Stimulated activated naive CD8-positive, alpha-beta T cell treated with anti-CD3 and anti-CD28 coated beads, Interleukin-15, Interleukin-2, amounts not matched to agents 100 U/mL and 50 U/mL, for 24 hours (primary cell): Measurements from ENCODE around the gene PRKCA.

Source experiments
- ATAC-seq: fragments of 150-1000 bp; cut with Tn5 transposase; one replicate; pipeline ENCODE4 v1.10.0; 2021
- DNase-seq: peaks from one replicate; pipeline ENCODE4 v3.0.0; 2021

Gene PRKCA

GRCh38 chr17:66655461-66655860 is 353.0 kb downstream of the PRKCA start:
- no peak for ATAC-seq
- no peak for DNase-seq

- ATAC-seq = peak; percentile 90
Observed at GRCh38 chr17:66655861-66656260, 353.4 kb downstream of the PRKCA start.

GRCh38 chr17:66661411-66662256 is 359.2 kb downstream of the PRKCA start:
- ATAC-seq (no peak), DNase-seq (no peak)

More at GRCh38 chr17:66655861-66656260, 353.4 kb downstream of the PRKCA start:
- DNase-seq = peak; percentile 66

- no peak for DNase-seq
Observed at GRCh38 chr17:66662496-66662895, 360.1 kb downstream of the PRKCA start.

GRCh38 chr17:66663041-66663606 is 360.7 kb downstream of the PRKCA start:
- no peak for DNase-seq
- ATAC-seq = no peak

More at GRCh38 chr17:66662496-66662895, 360.1 kb downstream of the PRKCA start:
- no peak for ATAC-seq

- ATAC-seq (no peak), DNase-seq (no peak)
Observed at GRCh38 chr17:66664336-66664735, 361.9 kb downstream of the PRKCA start.

GRCh38 chr17:66665194-66665593 is 362.8 kb downstream of the PRKCA start:
- DNase-seq (no peak), ATAC-seq (no peak)

GRCh38 chr17:66667090-66667489 is 364.7 kb downstream of the PRKCA start:
- DNase-seq (no peak), ATAC-seq (peak; percentile 35)

- peak; percentile 59 for DNase-seq
- peak; percentile 91 for ATAC-seq
Observed at GRCh38 chr17:66667491-66668030, 365.1 kb downstream of the PRKCA start.

- DNase-seq (no peak), ATAC-seq (no peak)
Observed at GRCh38 chr17:66670206-66670605, 367.8 kb downstream of the PRKCA start.

- no peak for DNase-seq
- ATAC-seq = no peak
Observed at GRCh38 chr17:66671156-66671555, 368.7 kb downstream of the PRKCA start.

GRCh38 chr17:66673668-66674276 is 371.4 kb downstream of the PRKCA start:
- peak; percentile 39 for DNase-seq
- ATAC-seq = peak; percentile 62

GRCh38 chr17:66675273-66675990 is 373.0 kb downstream of the PRKCA start:
- DNase-seq (no peak), ATAC-seq (no peak)

GRCh38 chr17:66675991-66676371 is 373.6 kb downstream of the PRKCA start:
- no peak for DNase-seq
- ATAC-seq = no peak

- DNase-seq (no peak), ATAC-seq (no peak)
Observed at GRCh38 chr17:66676421-66676820, 374.0 kb downstream of the PRKCA start.

- no peak for DNase-seq
- peak; percentile 67 for ATAC-seq
Observed at GRCh38 chr17:66677201-66677981, 375.0 kb downstream of the PRKCA start.

- no peak for DNase-seq
- ATAC-seq = no peak
Observed at GRCh38 chr17:66678061-66678460, 375.6 kb downstream of the PRKCA start.

- DNase-seq (no peak), ATAC-seq (no peak)
Observed at GRCh38 chr17:66678827-66679226, 376.4 kb downstream of the PRKCA start.

- ATAC-seq (no peak), DNase-seq (no peak)
Observed at GRCh38 chr17:66679631-66680517, 377.5 kb downstream of the PRKCA start.

GRCh38 chr17:66682283-66682682 is 379.9 kb downstream of the PRKCA start:
- DNase-seq (no peak), ATAC-seq (no peak)
